Measurements from ENCODE around the gene OR7C1. TPM values are rescaled to one million over a fixed set of nuclear protein-coding genes. Genes with fewer than 3 reads are reported as not detected.
"Not testable (repeated sequence)": the region's sequence is repeated elsewhere in the genome, so short reads cannot be mapped to it uniquely, and the experiment has no call there.

Gene OR7C1
- total RNA-seq, 4 donors from 2014 or later: not detected

- no peaks in the 10 kb centered on the region for H3K4me1 ChIP-seq
- no peaks in the 10 kb centered on the region for H3K36me3 ChIP-seq
- no peak overlapping the region for H3K27ac ChIP-seq
- H3K9me3 ChIP-seq: no peaks in the 10 kb centered on the region
- no peak for DNase-seq
- TF ChIP-seq CTCF (IDR thresholded peaks at IDR 0.05): no peak
- no peak for TF ChIP-seq POLR2A (IDR thresholded peaks at IDR 0.05)
- no peak overlapping the region for H3K4me3 ChIP-seq
- H3K27me3 ChIP-seq: no peaks in the 10 kb centered on the region
These were observed 36.2 kb downstream of the OR7C1 start for GRCh38 chr19:14798760-14799159.

- no peaks in the 10 kb centered on the region for H3K36me3 ChIP-seq
- H3K9me3 ChIP-seq: no peaks in the 10 kb centered on the region
- TF ChIP-seq POLR2A (IDR thresholded peaks at IDR 0.05) (no peak), CTCF (IDR thresholded peaks at IDR 0.05) (no peak)
- H3K27ac ChIP-seq: no peak overlapping the region
- H3K4me1 ChIP-seq: no peaks in the 10 kb centered on the region
- H3K4me3 ChIP-seq: no peak overlapping the region
- DNase-seq: no peak
- no peaks in the 10 kb centered on the region for H3K27me3 ChIP-seq
These were observed 39.0 kb downstream of the OR7C1 start for GRCh38 chr19:14796021-14796420.

GRCh38 chr19:14795078-14795721, 39.8 kb downstream of the OR7C1 start:
- Histone ChIP-seq H3K27me3 (no peaks in the 10 kb centered on the region), H3K9me3 (no peaks in the 10 kb centered on the region), H3K4me1 (no peaks in the 10 kb centered on the region), H3K4me3 (no peak overlapping the region), H3K36me3 (no peaks in the 10 kb centered on the region), H3K27ac (no peak overlapping the region)
- no peak for DNase-seq
- TF ChIP-seq CTCF (IDR thresholded peaks at IDR 0.05) (no peak), POLR2A (IDR thresholded peaks at IDR 0.05) (no peak)

- H3K27me3 ChIP-seq, DNase-seq, H3K9me3 ChIP-seq, H3K27ac ChIP-seq, H3K36me3 ChIP-seq, H3K4me1 ChIP-seq, H3K4me3 ChIP-seq: not testable (repeated sequence)
These were observed 42.7 kb downstream of the OR7C1 start for GRCh38 chr19:14792250-14792649.

GRCh38 chr19:14786421-14786851, 48.5 kb downstream of the OR7C1 start:
- H3K27me3 ChIP-seq: no peaks in the 10 kb centered on the region
- H3K9me3 ChIP-seq: no peaks in the 10 kb centered on the region
- TF ChIP-seq POLR2A (IDR thresholded peaks at IDR 0.05) (no peak), CTCF (IDR thresholded peaks at IDR 0.05) (peak in 5 of 6 experiments; percentile 13 to 41 (median 39))
- H3K4me1 ChIP-seq: no peaks in the 10 kb centered on the region
- peak in 1 of 3 donors; percentile 44 for DNase-seq
- H3K36me3 ChIP-seq: no peaks in the 10 kb centered on the region
- no peak overlapping the region for H3K4me3 ChIP-seq
- H3K27ac ChIP-seq: peak overlapping the region in 1 of 4 donors; percentile 35

- H3K4me3 ChIP-seq, H3K36me3 ChIP-seq, H3K9me3 ChIP-seq, H3K4me1 ChIP-seq, H3K27me3 ChIP-seq: not testable (repeated sequence)
- DNase-seq: peak in 1 of 3 donors; percentile 57
- peak overlapping the region in 2 of 4 donors; percentile 45 to 46 for H3K27ac ChIP-seq
These were observed 49.7 kb downstream of the OR7C1 start for GRCh38 chr19:14785102-14785793.

GRCh38 chr19:14784730-14785101, 50.3 kb downstream of the OR7C1 start:
- H3K4me1 ChIP-seq, H3K9me3 ChIP-seq, H3K36me3 ChIP-seq, H3K4me3 ChIP-seq, H3K27me3 ChIP-seq: not testable (repeated sequence)
- H3K27ac ChIP-seq: peak overlapping the region in 2 of 4 donors; percentile 45 to 46
- peak in 2 of 3 donors; percentile 22 to 65 for DNase-seq

- H3K27me3 ChIP-seq: not testable (repeated sequence)
- peak in 1 of 3 donors; percentile 35 for DNase-seq
- H3K27ac ChIP-seq: peak overlapping the region in 1 of 4 donors; percentile 48
These were observed 51.5 kb downstream of the OR7C1 start for GRCh38 chr19:14783410-14783998.

More at GRCh38 chr19:14783410-14783998, 51.5 kb downstream of the OR7C1 start:
- not testable (repeated sequence) for H3K36me3 ChIP-seq, H3K9me3 ChIP-seq, H3K4me3 ChIP-seq, H3K4me1 ChIP-seq

All from Peyer's patch (tissue), 4 donors.